Measurements from ENCODE around the gene RPP14.

Gene RPP14

DNA sequence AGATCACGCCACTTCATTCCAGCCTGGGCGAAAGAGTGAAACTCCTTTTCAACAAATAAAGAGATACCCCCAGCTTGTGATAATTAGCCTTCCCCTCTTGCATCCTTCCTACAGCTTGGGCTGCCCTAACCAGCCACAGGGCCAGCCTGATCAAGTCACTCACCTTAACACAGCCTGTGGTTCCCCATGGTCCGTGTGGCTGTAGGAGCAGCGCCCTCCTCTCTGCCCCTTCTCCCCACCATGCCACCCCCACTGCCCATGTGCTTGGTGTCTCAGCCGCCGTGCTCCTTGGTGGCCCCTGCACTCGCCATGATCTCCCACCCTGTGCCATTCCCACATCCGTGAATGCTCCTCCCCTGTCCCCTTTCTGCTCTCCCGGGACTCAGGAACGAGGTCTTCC lies 13.2 kb upstream of the RPP14 start:
- no peak for DNase-seq

DNA sequence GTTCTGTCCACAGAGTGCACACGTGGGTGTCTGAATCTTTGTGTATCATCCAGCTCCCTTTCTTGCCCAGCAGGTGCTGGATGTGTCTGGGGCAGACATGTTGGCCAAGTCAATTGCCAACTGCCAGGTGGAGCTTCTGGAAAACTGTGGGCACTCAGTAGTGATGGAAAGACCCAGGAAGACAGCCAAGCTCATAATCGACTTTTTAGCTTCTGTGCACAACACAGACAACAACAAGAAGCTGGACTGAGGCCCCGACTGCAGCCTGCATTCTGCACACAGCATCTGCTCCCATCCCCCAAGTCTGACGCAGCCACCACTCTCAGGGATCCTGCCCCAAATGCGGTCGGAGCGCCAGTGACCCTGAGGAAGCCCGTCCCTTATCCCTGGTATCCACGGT lies 12.5 kb upstream of the RPP14 start:
- no peak for DNase-seq

DNA sequence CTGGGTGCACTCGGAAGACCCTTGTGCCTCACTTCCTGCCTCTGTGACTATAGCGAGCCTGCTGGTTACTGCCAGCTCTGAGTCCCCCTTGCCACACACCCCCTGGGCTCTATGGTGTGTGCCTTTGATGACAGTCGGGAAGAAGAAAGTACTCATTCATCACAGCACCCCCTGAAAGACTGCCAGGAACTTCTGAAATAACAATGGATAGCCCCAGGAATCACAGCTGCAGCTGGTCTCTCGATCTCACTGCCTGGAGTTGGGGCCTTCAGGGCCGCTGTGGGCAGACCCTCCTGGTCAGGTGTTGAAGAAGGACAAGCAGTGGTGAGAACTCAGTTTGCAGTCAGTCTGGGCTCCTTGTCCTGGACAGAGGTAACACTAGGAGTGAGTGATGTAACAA lies 9.8 kb upstream of the RPP14 start:
- no peak for DNase-seq

DNA sequence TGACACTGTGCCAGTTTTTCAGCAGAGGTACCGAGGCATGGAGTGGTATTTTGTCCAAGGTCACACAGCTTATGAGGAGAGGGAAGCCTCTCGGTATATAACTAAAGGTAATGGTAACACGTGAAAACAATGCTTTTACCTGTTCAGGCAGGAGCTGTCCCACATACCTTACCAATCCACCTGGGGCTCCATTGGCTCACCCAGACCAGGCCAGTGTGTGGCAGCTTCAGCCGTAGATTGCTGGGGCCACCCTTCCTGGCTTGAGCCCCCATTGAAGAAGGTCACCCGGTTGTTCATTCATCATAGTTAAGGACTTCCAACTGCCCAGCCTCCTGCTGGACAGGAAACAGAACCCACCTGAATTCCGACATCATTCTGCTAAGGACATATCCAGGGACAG lies 9.2 kb upstream of the RPP14 start:
- no peak for DNase-seq

DNA sequence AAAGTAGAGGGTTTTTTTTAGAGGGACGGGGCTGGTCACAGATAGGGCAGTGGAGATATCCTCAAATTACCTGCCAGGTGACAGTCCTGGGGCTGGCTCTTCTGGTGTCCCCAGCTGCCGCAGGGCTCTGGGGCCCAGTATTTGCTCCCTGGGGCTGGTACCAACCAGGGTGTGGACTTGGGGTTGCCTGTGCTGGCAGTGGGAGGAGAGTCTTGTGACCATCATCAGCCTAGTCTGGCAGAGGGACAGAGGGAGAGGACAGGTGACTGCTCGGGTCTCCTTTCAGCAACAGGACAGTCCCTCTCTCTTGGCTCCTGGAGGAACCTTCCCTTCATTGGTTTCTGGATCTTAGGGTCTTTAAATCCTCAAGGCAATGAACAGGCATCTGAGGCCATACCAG lies 7.9 kb upstream of the RPP14 start:
- DNase-seq = no peak

DNA sequence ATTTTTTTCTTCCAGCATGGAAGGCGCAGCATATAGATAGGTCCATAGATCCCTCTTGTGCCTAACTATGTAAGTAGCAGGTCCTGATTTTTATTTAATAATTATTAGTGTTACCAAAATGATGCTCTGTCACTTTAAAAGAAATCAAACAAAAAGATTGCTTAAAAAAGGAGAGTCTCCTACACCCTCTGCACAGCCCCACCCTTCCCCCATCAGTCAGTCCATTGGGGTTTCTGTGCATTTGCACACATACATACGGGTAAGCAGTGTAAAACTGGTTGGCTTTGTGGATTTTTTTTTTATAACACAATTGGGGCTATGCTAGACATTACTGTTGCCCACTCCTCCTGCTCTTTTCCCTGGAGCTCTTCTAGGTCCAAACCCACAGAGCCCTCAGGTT lies 7.0 kb upstream of the RPP14 start:
- DNase-seq = no peak

DNA sequence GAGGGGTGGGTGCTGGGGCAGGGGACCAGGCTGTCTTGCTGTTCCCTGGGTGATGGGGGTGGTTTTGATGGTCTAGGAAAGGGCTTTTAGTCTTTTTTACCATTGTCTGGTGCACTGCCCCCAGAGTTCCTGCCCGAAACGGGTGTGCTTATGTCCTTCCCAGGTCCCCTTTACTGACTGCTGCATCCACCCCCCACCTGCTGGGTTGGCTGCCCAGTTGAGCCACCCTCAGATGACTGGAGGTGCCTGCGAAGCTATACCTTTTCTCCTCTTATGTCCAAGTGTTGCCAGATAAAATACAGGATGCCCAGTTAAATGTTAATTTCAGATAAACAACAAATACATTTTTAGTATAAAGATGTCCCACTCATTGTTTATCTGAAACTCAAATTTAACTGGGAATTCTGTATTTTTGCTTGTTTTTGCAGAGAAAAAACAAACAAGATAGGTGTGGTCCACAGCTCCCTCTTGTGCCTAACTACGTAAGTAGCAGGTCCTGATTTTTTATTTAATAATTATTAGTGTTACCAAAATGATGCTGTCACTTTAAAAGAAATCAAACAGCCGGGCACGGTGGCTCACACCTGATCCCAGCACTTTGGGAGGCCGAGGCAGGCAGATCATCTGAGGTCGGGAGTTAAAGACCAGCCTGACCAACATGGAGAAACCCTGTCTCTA lies 6.1 kb upstream of the RPP14 start:
- no peak for DNase-seq

DNA sequence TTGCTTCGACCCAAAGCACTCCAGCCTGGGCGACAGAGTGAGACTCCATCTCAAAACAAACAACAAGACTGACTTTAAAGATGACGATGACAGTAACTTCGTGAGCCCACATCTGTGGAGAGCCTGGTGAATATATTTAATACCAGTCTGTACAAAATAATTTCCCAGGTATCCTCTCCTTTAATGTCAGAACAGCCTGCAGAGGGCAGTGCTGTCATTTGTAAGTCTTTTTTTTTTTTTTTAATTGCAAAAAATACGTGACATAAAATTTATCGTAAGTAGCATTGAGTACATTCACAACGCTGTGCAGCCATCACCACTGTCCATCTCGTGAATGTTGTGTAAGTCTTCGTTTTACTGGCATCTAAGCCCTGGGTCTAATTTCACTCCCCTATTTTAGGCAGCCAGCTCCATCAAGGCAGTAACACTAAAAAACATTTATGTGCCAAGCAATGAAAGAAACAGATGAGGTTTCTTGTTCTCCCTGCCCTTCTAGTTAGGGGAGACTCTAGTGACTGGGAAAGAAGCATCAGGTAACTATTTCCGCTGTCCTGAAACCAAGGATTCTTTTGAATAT lies 1.7 kb downstream of the RPP14 start:
- DNase-seq = peak in 1 of 2 experiments; percentile 19

DNA sequence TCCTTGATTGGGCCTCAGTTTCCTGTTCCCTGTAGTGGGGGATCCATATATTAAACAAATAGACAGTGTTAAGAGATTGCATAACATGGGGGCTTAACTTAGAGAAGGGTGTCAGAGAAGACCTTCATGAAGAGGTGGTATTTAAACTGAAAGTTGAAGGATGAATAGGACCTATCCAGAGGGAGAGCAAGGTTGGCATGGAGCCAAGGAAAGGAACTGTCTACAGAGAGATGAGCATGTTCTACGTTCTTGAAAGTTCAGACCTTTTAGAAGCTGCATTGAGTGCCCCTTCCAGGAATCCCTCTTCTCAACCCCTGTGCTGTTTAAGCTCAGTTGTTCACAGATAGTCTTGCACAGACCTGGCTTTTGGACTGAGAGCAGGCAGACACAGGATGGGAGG lies 2.7 kb downstream of the RPP14 start:
- no peak for DNase-seq

DNA sequence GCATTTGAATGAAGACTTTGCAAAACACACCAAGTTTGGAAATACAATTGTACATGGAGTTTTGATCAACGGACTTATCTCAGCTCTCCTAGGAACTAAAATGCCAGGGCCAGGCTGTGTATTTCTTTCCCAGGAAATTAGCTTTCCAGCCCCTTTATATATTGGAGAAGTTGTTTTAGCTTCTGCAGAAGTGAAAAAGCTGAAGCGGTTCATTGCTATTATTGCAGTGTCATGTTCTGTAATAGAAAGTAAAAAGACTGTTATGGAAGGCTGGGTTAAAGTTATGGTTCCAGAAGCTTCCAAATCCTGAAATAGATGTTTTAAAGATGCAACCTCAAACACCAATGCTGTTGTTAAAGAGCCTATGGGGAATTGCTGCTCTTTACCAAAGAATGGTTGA lies 11.8 kb downstream of the RPP14 start:
- DNase-seq = no peak

DNA sequence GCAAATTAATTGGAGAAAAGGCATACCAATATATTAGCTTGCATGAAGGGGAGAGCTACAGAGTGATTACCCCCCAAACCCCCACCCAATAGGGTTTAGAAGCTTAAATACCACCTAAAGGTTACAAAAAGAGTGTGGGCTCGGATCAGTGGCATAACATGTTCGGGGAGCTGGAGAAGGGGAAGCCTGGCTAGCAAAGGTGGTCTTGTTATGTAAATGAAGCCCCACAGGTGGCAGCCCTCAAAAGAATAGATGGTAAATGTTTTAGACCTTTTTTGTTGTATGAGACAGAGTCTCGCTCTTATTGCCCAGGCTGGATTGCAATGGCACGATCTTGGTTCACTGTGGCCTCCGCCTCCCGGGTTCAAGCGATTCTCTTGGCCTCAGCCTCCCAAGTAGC lies 15.7 kb downstream of the RPP14 start:
- DNase-seq = no peak

DNA sequence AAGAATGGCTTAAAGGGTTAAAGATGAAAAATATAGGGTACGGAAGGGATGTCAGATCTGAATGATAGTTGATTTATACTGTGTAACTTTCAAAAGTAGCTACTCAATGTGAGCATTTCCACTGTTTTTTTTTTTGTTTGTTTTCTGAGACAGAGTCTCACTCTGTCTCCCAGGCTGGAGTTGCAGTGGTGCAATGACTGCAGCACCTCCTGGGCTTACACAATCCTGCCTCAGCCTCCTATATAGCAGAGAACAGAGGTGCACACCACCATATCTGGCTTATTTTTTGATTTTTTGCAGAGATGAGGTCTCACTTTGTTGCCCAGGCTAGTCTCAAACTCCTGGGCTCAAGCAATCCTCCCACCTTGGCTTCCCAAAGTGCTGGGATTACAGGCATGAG lies 16.7 kb downstream of the RPP14 start:
- DNase-seq = no peak

DNA sequence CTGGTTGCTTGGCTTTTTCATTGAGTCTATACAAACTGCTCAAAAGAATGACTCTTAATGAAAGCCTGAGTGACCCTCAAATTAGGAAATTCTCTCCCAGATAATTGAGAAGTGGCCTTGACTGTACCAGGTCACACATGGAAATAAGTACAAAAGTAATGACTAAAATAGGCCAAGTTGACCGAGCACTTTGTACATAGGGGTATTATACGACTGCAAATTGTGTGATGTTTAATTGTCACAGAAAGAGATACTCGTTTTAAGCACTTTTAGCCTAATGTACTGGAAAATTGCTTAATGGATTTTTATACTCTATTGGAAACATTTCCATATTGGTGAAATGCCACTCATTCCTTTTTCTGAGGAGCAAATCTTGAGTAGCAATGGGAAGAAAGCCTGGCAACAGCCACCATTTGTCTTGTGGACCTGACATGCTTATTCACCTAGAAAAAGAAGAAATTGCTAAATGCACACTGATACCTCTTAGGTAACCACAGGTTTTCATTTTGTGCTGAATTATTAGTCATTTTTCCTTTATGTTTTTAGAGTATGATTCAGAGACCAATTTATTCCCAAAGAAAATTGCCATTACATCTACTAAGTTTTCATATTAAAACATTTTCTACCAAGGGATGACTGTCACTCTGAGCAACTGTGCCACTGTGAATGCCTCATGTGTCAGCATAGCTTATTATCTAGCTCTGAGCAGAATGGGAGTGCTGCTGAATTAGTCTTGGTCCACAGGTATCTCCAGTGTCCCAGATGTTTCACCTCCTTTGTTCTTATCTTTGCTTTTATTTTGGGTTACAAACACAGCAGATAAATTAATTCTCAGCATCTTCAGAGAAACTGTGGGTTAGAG lies 17.7 kb downstream of the RPP14 start:
- no peak for DNase-seq

DNA sequence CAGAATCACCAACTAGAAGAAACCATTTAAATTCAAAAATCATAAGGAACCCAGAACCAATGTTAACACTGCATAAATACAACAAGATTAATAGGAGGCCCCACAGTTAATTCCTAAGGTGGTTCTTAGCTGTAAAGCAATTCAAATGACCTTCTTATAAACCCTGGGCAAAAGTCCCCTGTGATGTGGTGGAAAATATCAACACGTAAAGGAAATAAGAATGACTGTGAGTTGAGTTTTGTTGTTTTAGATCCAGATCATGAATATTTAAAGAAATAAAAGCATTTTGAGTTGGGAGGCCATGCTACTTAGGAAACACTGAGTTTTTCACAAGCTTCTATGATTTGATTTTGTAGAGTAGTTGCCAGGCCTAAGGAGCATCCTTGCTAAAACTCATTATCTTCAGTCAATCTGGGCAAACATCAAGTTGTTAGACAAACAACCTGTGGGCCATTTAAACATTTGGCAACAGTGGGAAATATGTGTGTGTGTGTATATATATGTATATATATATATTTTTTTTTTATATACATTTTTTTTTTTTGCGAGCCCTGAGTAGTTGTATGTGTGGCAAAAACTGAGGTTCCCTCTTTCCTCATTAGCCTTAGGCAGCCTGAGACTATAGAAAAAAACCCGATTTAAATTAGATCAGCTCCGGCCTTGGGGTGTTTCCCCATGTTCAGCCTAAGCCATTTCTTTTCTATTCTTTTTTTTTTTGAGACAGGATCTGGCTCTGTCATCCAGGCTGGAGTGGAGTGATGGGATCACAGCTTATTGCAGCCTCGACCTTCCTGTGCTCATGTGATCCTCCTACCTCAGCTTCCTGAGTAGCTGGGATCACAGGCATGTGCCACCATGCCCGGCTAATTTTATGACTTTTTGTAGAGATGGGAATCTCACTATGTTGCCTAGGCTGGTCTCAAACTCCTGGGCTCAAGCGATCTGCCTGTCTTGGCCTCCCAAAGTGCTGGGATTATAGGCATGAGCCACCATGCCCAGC lies 18.6 kb downstream of the RPP14 start:
- no peak for DNase-seq

DNA sequence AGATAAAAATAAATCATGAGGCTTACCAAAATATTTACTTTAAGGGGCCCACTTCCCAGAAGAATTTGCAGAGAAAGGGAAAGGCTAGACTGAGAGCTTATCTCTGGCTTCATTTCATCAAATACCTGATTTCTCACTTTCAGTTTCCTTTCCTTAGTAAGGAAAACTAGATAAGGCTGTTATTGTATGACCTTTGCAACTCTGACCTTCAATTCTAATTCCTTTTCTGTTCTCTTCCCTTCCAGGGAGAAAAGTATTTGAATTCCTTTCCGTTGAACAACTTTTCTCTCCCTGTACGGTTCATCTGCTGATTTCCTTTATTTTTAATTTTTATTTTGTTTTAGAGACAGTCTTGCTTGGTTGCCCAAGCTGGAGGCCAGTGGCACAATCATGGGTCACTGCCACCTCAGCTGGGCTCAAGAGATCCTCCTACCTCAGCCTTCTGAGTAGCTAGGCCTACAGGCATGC lies 19.5 kb downstream of the RPP14 start:
- DNase-seq = no peak

DNA sequence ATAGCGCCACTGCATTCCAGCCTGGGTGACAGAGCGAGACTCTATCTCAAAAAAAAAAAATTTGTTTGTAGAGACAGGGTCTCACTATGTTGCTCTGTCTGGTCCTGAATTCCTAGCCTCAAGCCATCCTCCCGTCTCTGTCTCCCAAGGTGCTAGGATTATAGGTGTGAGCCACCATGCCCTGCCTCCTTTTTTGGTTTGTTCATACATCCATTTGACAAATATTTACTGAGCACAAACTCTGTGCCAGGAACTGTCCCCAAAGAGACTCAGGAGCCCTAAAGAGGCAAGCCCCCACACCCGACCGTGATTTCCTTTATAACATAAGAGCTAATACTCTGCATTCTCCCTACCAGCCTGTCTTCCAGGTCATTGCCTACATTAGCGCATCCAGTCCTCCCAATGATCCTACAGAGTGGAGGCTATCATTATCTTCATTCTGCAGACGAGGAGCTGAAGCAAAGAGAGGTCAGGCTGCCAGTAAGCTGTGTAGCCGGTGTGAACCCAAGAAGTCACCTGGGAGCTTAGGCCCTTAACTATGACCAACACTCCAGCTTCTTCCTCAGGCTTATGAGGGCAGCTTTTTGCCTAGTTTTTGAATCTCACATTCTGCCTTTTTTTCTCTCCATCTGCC lies 20.3 kb downstream of the RPP14 start:
- DNase-seq = no peak

DNA sequence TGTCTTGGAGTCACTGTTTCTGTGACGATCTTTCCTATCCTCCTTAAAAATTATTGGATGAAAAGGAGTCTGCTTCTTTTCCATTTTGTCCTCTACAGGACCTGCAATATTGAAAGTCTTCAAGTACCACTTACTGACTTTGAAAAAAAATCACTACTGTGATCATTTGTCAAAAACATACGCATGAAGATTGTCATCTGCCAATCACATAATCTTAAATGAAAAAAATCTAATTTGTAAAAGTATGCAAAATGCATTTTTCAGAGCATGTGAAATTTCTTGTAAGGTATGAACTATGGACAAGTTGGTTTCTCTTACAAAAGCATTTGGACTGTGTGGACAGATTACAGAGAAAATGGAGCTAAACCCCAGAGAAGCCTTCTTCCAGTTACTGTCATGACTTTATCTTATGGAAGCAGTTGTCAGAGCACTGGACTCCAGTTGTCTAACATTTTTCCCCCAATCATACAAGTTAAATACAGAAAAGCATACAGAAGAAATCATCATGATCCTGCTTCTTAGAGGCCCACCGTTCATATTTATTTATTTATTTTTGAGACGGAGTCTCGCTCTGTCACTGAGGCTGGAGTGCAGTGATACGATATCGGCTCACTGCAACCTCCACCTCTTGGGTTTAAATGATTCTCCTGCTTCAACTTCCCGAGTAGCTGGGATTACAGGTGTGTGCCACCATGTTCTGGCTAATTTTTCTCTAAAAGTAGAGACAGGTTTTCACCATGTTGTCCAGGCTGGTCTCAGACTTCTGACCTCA lies 23.3 kb downstream of the RPP14 start:
- no peak for DNase-seq

DNA sequence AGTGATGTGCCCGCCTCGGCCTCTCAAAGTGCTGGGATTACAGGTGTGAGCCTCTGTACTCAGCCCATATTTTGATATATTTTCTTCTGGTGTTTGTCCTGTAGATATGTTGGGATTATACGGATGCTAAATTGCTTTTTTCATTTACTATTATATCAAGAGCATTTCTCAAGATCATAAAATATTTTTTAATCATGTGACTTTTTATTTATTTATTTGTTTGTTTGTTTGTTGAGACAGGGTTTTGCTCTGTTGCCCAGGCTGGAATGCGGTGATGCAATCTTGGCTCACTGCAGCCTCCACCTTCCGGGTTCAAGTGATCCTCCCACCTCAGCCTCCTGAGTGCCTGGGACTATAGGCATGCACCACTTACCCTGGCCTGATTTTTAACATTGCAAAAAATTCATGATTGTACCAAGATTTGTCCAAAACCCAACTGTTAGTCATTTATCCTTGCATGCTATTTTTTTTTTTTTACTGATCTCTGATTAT lies 23.9 kb downstream of the RPP14 start:
- DNase-seq = no peak

DNA sequence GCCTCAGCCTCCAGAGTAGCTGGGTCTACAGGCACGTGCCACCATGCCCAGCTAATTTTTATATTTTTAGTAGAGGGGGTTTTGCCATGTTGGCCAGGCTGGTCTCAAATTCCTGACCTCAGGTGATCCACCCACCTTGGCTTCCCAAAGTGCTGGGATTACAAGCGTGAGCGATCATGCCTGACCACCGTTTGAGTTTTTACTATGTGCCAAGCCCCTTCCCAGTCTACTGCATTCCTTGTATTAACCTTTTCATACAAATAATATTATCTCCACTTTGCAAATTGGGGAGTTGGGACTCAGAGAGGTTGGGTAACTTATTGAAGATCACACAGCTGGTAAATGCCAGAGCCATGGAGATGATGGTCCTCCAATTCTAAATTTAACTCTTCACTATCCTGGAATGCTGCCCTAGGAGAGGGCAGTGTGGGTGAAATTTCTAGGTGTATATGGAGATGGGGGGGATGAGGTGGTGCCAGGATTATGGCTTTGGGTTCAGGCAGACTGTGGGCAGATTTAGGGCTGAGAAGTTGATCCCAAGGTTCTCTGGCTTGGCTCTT lies 25.6 kb downstream of the RPP14 start:
- DNase-seq = no peak

DNA sequence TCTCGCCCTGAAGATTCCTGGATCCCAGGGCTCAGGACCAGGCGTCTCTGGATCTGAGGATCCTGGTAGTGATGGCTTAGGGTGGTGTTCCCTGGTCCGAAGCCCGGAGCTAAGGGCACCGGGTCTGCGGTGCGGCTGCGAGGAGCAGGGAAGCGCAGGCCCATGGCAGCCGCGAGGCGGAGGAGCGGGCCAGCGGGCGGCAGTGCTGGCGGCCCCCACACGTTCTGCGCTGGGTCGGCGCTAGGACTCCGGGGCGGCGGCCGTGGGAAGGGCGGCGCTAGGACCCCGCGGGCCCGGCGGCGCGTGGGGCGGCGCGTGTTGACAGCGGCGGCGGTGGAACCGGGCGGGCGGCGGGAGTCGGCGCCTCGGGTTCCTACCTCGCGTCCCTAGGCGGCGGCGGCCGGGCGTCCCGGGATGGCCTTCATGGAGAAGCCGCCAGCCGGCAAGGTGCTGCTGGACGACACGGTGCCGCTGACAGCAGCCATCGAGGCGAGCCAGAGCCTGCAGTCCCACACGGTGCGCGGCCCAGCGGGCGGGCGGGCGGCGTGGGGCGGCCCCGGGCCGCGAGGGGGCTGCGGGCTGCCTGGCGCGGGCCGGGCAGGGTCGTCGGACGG lies 26.6 kb downstream of the RPP14 start, which contains the start of gene PXK:
Gene PXK (plus strand): TSS at position 318 of the 614 bp plus-strand sequence. CDS start 97 bp downstream, at position 415.
- DNase-seq = peak; percentile 37 to 71
